ENCODE measurements around the gene CCBE1.

Gene CCBE1

DNA sequence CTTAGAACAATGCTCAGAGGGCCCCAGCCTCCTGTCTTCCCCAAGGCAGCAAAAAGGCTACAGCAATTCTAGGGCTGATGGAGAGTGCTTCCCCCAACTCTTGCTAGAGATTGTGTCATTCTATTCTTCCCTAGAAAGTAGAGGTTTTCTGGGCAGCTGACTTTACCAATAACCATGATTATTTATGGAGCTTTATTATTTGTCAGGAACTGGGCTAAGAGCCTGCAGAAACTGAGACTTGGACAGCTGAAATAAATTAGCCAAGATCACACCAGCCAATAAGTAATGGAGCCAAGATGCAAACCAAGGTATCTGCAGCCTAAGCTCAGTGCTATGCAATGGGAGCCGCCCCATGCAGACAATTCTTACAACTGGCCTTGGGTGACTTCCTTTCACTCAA, 84.8 kb downstream of the CCBE1 start:
- no peak for DNase-seq

DNA sequence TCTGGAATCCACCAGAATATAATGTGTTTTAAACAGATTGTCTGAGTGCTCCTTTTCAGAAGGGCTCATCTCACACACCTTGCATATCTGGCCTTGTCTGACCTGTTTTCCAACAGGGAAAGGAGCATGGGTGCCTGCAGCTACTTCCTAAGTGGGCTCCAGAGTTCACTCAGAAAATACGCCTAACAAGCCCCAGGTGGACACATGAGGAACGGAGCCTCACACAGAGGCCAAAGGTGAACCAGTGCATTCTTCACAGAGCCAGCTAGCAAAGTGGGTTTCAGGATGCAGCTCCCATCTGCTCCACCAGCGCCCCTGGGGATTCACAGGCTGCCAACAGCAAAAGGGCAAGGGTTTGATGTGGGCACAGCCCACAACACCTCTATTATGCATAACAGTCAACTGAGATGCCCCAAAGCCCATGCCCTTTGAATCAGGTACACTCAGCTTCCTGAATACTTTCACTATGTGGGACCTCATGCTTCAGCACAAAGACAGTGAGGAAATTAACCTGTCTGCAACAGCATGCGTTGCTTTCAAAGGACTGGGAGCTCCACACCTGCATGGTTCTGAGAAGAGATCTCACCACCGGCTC, 86.6 kb downstream of the CCBE1 start:
- no peak for DNase-seq

DNA sequence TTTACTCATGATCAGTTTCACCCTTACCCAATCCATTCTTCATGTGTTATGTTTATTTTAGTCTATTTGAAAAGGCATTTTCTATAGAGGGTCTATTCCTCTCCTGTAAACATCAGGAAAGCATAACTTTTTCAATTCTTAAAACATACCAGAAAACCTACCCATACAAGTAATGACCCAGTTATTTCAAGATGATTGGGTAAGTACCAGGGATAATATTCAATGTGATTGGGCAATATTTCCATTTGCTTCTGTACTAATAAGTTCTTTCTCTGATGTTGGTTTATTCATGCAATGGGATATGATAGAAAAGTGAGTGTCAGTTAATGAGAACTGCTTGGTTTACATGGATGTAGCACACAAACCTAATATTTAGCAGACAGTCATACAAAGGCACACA, 87.6 kb downstream of the CCBE1 start:
- no peak for DNase-seq

DNA sequence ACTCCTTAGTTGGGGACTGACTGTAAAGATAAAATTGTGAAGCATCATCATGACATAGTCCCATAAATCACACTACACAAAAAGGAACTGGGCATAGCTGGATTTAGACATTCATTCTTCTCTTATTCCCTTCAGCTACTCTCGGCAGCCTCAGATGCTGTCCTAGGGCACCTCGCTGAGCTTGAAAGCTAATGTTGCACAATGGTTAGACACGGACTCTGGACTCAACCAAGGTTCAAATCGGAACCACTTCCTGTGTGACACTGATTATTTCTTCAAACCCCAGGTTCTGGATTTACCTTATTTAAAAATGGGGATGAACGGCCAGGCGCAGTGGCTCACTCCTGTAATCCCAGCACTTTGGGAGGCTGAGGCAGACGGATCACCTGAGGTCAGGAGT, 89.8 kb downstream of the CCBE1 start:
- DNase-seq = no peak

GRCh38 chr18:59607078-59607379, 90.2 kb downstream of the CCBE1 start:
- DNase-seq = no peak

DNA sequence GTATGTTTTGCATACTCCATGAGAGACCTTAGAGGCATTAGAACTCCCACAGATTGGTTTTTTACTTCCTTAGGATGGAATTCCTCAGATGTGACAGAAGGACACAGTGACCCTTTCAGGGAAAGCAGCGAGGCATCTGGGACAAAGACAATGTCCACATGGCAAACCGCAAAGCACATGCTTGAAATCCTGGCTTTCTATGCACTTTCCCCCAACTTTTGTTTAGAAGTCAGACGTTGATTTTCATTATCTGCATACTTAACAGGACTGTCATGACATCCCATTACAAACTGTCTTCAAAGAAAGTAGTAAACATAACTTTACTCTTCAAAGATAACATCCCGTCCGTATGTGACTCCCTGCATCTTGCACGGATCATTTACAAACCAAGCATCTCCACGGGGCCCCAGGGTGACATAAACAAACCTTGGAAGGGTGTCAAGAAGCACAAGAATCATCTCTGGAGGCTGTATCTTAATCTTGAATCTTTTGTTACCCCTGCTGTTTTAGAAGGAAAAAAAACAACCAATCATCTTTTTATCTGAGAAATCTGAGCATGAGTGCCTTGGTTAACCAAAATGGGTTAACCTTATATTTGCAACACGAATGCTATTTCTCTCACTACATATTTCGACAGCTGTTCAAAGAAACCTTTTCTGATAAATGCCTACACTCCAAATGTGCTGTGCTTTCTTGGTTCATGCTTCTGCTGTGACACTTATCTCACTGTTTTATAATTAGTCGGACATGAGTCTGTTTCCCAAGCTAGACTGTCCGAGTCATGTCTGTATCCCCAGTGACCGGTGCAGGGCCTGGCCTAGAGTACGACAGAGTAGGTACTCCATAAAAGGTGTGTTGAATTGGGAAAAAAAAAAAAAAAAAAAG, 90.8 kb downstream of the CCBE1 start:
- no peak for DNase-seq

GRCh38 chr18:59605633-59606192, 91.5 kb downstream of the CCBE1 start:
- DNase-seq = no peak

GRCh38 chr18:59604877-59605276, 92.3 kb downstream of the CCBE1 start:
- DNase-seq = no peak

DNA sequence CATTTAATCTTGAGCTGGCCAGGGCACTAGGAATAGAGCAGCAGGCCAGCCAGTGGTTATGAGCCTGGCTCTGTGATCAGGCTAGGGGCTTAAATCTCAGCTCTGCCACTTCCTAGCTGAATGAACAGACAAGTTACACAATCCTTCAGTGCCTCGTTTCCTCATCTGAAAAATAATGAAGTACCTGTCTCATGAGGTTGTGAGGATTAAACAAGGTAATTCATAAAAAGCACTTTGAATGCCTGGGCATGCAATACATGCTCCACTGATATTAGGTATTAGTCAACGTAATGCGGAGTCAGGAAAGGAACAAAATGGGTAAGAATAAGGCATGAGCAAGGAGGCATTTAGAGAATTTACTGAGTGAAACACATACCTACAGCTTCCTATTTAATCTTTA, 100.2 kb downstream of the CCBE1 start:
- no peak for DNase-seq

DNA sequence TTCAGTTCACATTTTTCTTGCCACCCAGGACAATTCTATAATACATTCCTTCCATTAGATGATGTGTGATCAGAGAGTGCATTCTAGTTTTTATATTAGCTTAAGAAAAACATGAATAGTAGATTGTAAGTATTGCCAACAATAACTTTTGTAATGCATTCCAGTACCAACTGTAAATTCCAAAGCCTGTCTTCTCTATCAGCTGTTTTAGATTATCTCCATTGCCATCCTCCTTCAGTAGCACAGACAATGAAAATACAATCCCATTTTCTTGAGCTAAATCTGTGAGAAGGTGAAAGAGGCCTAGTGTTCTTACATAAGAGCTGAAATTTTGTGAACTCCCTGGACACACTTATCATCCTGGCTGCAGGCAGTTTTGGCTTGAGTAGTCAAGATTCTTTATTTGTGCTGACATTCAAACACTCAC, 103.9 kb downstream of the CCBE1 start:
- no peak for DNase-seq

DNA sequence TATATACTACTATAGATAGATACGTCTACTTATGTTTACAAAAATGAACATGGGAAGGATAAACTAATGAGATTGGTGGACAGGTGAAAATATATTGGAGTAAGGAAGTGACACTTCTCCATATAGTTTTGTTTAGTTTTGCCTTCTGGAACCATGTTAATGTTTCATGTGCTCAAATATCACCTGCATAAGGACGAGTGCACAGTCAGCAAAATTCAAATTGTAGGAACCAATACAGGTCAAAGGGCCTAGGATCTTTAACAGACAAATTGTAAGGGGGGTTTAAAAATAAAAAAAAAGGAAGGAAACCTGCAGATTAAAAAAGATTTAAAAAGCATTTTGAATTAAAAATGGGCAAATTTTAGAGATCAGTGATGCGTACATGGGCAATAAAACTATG, 104.6 kb downstream of the CCBE1 start:
- no peak for DNase-seq

GRCh38 chr18:59582395-59582794, 114.8 kb downstream of the CCBE1 start:
- no peak for DNase-seq

- no peak for DNase-seq
Observed at GRCh38 chr18:59579509-59579908, 117.7 kb downstream of the CCBE1 start.

GRCh38 chr18:59577386-59577655, 119.9 kb downstream of the CCBE1 start:
- no peak for DNase-seq

DNA sequence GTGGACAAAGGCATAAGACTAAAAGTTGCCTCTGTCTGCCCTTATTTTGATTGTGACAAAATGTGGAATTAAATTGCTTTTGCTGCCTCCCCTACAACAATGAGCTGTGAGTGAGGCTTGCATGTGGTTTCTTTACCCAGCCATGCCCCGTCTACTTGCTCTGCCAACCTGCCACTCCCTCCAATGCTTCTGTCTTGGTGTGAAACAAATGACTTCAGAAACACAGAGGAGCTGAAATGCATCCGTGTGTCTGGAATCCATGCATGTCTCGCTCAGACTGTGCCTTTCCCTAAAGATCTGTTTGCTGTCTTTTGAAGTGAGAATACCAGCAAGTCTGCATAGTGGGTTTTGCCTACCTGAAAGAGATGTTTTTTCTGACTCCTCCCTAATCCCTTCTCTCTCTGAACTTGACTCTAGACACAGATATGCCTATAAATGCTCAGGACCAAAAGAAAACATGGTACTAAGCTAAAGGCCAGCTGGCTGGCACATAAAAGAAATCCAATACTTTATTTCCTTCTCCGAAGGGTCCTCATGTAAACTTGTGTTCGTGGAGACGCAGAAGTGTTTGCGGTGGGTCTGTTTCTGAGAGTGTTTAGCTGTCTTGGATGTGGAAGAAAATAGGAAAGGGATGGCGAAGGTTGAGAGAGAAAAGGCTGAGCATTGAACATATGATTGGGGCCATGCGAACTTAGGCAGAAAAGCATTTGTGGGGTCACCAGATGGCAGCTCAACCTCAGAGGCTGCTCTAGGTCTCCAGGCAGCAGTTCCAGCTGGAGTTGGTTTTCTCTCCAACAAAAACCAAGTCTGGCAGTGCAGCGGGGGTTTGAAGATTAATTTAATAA, 120.5 kb downstream of the CCBE1 start:
- no peak for DNase-seq

DNA sequence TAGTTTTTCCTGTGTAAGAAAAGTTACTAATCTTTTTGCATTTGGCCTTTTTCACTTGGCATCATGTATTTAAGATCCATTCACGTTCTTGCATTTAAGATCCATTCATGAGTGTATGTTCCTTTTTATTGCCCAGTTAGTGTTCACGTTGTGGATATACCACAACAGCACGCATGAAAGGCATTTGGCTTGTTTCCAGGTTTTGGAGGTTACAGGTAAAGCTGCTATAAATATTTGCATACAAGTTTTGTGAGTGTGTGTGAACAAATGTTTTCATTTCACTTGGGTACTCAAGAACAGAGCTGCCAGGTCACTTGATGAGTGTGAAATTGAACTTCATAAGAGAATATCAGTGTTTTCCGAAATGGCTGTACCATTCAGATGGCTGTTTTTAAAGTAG, 121.2 kb downstream of the CCBE1 start:
- no peak for DNase-seq

GRCh38 chr18:59573962-59574361, 123.3 kb downstream of the CCBE1 start:
- no peak for DNase-seq

DNA sequence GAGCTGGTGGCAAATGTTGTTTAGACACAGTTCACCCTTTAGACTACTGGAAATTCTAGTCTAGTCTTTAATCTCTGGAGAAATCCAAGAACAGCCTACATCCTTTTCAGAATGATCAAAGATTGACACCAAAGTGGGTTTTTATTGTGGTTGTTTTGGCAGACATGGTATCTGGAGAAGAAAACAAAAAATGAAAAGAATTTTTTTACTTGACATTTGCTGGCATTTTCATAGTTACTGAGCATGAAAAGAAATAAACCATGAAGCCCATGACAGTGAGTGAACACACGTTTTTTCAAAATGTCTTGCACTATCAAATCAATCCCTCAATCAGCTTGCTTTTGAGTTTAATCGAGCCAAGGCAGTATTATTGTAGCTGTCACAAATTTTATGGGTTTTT, 125.3 kb downstream of the CCBE1 start:
- no peak for DNase-seq

- no peak for DNase-seq
Observed at GRCh38 chr18:59570796-59571195, 126.4 kb downstream of the CCBE1 start.

GRCh38 chr18:59570101-59570775, 127.0 kb downstream of the CCBE1 start:
- no peak for DNase-seq

DNA sequence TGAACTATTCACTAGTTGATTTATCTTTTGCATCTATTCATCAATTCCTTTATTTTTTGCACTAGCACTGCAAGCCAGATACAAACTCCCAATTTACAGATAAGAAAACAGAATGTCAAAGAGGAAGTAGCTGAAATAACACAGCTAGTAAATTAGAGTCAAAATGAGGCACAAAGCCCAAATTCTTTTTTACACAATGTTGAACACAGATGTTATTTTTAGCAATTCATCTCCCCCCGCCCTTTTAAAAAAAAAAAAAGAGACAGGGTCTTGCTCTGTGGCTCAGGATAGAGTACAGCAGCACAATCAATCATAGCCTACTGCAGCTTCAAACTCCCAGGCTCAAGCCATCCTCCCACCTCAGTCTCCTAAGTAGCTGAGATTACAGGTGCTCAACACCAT, 127.8 kb downstream of the CCBE1 start:
- DNase-seq = no peak

GRCh38 chr18:59567431-59567830, 129.8 kb downstream of the CCBE1 start:
- DNase-seq = no peak

GRCh38 chr18:59566533-59566971, 130.7 kb downstream of the CCBE1 start:
- DNase-seq = no peak

Data from suppressor macrophage treated with lipopolysaccharide for 1 hour (primary cell).